Panc1 (cell line): ENCODE data around the gene AKAP5. TPM values are rescaled to one million over a fixed set of nuclear protein-coding genes. Genes with fewer than 3 reads are reported as not detected.

Source experiments
- ATAC-seq: fragments of 200-7000 bp; cut with Tn5 transposase; 2 replicates; pipeline ENCODE4 v1.9.1; 2020; ENCODE audit warnings: mild to moderate bottlenecking, moderate library complexity
- BruUV-seq: library from RNA; stranded (reverse); fragments of 400-500 nt; replicated peaks from 2 replicates; lab custom pipeline; 2021; lab: Mats Ljungman, UMichigan
- CTCF ChIA-PET: fragments of 300-600 bp; sonication (Branson Sonifier 250); formaldehyde crosslinking; loops from one replicate; lab custom pipeline; 2022; ENCODE audit warnings: antibody characterized with exemption; lab: Charles Lee
- POLR2A ChIA-PET: fragments of 300-600 bp; sonication (Branson Sonifier 250); formaldehyde crosslinking; loops from one replicate; lab custom pipeline; 2022; ENCODE audit warnings: antibody characterized with exemption; lab: Charles Lee
- DNase-seq: peaks from one replicate; pipeline ENCODE4 v3.0.0-alpha.2; 2010; ENCODE audit warnings: low read depth, low spot score
- H3K27ac ChIP-seq: 2 replicates; pipeline ENCODE4 v1.5.1; 2011; ENCODE audit warnings: mild to moderate bottlenecking, low read length, inconsistent platforms
- H3K27me3 ChIP-seq: fragments of 200-500 bp; sonication (Bioruptor generic); 2 replicates; pipeline ENCODE4 v1.6.0; 2014; ENCODE audit warnings: low read length, inconsistent platforms; ENCODE audit not compliant: control insufficient read depth, insufficient read depth
- H3K36me3 ChIP-seq: fragments of 200-500 bp; sonication (Bioruptor generic); 2 replicates; pipeline ENCODE4 v1.5.1; 2014; ENCODE audit warnings: inconsistent platforms, mild to moderate bottlenecking, low read length, moderate library complexity; ENCODE audit not compliant: control insufficient read depth, insufficient read depth
- H3K4me1 ChIP-seq: 2 replicates; pipeline ENCODE4 v1.5.1; 2011; ENCODE audit warnings: inconsistent platforms, mild to moderate bottlenecking, low read length, moderate library complexity; ENCODE audit not compliant: control insufficient read depth, insufficient read depth
- H3K4me3 ChIP-seq, 2 experiments: 2 replicates each; pipeline ENCODE4 v1.5.1; 2011 to 2012; ENCODE audit warnings: low read depth in 2 of 2, low read length in 2 of 2, mild to moderate bottlenecking in 2 of 2, inconsistent platforms in 1 of 2, moderate library complexity in 1 of 2
- H3K9me3 ChIP-seq: fragments of 200-500 bp; sonication (Bioruptor generic); 2 replicates; pipeline ENCODE4 v1.5.1; 2014; ENCODE audit warnings: low read depth, mild to moderate bottlenecking, inconsistent platforms, low read length, moderate library complexity; ENCODE audit not compliant: control insufficient read depth, insufficient read depth
- POLR2AphosphoS5 ChIP-seq: IDR thresholded peaks from 2 replicates; pipeline ENCODE4 v1.6.1; 2012; ENCODE audit warnings: mild to moderate bottlenecking, low read depth, low read length, moderate library complexity
- SIN3A ChIP-seq: IDR thresholded peaks from 2 replicates; pipeline ENCODE4 v1.6.1; 2012; ENCODE audit warnings: low read depth, mild to moderate bottlenecking, low read length, moderate library complexity, borderline replicate concordance; ENCODE audit not compliant: insufficient read depth
- TCF7L2 ChIP-seq: IDR thresholded peaks from 2 replicates; pipeline ENCODE4 v1.6.1; 2011; ENCODE audit warnings: mild to moderate bottlenecking, low read depth, low read length, inconsistent platforms
- in situ Hi-C: cut with HindIII; loops from 2 replicates; pipeline ENCODE4 v1.10.0; 2016; ENCODE audit warnings: low sequenced_read_pairs, low pct_unique_long_range_greater_than_20kb
- intact Hi-C: fragments of 100-400 bp; cut with micrococcal nuclease; formaldehyde crosslinking; loops from one replicate; pipeline ENCODE4 v1.10.0; 2022; ENCODE audit not compliant: unreplicated experiment
- total RNA-seq: library from RNA; stranded (reverse); gene quantifications from one replicate; pipeline ENCODE4 v1.2.1, GENCODE V29; 2021; ENCODE audit not compliant: unreplicated experiment
- TF ChIP-seq, protein P1 (sequence below), 2 experiments: IDR thresholded peaks; 2 replicates each; pipeline ENCODE4 v1.6.1; 2011 to 2012; ENCODE audit warnings: low read depth in 2 of 2, control low read depth in 1 of 2, low read length in 1 of 2, mild to moderate bottlenecking in 1 of 2, moderate library complexity in 1 of 2; ENCODE audit not compliant: insufficient read depth in 1 of 2
- TF ChIP-seq, protein P2 (sequence below): fragments of 450-650 bp; IDR thresholded peaks from 2 replicates; pipeline ENCODE4 v1.5.1; 2017; ENCODE audit warnings: mild to moderate bottlenecking

AKAP5 gene
- total RNA-seq, 1 experiment from 2014 or later, result 0.64 TPM

DNA sequence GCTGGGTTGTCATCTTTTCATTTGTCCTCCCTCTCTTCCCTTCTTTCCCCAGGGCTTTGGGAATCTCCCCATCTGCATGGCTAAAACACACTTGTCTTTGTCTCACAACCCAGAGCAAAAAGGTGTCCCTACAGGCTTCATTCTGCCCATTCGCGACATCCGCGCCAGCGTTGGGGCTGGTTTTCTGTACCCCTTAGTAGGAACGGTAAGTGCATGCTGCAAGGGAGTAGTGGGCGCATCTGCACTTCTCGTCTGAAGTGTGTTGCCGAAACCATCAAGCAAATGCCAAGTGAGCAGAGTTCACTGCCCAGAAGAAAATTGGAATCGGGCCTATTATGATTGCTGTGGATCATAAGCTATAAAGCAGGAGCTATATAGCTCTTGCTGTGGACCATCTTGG lies 10.6 kb upstream of the AKAP5 start:
- Histone ChIP-seq H3K9me3 (no peaks in the 10 kb centered on the region), H3K36me3 (peaks cover 3% of the 10 kb centered on the region), H3K4me3 (no peak overlapping the region), H3K4me1 (no peaks in the 10 kb centered on the region), H3K27me3 (no peaks in the 10 kb centered on the region), H3K27ac (no peak overlapping the region)
- TF ChIP-seq SIN3A (no peak), POLR2AphosphoS5 (no peak), TCF7L2 (no peak)
- TF ChIP-seq, protein P1, sequence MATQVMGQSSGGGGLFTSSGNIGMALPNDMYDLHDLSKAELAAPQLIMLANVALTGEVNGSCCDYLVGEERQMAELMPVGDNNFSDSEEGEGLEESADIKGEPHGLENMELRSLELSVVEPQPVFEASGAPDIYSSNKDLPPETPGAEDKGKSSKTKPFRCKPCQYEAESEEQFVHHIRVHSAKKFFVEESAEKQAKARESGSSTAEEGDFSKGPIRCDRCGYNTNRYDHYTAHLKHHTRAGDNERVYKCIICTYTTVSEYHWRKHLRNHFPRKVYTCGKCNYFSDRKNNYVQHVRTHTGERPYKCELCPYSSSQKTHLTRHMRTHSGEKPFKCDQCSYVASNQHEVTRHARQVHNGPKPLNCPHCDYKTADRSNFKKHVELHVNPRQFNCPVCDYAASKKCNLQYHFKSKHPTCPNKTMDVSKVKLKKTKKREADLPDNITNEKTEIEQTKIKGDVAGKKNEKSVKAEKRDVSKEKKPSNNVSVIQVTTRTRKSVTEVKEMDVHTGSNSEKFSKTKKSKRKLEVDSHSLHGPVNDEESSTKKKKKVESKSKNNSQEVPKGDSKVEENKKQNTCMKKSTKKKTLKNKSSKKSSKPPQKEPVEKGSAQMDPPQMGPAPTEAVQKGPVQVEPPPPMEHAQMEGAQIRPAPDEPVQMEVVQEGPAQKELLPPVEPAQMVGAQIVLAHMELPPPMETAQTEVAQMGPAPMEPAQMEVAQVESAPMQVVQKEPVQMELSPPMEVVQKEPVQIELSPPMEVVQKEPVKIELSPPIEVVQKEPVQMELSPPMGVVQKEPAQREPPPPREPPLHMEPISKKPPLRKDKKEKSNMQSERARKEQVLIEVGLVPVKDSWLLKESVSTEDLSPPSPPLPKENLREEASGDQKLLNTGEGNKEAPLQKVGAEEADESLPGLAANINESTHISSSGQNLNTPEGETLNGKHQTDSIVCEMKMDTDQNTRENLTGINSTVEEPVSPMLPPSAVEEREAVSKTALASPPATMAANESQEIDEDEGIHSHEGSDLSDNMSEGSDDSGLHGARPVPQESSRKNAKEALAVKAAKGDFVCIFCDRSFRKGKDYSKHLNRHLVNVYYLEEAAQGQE (IDR thresholded peaks at IDR 0.05; ENCODE audit: insufficient read depth in 1 of 2, low read depth in 2 of 2, low read length in 1 of 2), result no peak
- TF ChIP-seq, protein P2, sequence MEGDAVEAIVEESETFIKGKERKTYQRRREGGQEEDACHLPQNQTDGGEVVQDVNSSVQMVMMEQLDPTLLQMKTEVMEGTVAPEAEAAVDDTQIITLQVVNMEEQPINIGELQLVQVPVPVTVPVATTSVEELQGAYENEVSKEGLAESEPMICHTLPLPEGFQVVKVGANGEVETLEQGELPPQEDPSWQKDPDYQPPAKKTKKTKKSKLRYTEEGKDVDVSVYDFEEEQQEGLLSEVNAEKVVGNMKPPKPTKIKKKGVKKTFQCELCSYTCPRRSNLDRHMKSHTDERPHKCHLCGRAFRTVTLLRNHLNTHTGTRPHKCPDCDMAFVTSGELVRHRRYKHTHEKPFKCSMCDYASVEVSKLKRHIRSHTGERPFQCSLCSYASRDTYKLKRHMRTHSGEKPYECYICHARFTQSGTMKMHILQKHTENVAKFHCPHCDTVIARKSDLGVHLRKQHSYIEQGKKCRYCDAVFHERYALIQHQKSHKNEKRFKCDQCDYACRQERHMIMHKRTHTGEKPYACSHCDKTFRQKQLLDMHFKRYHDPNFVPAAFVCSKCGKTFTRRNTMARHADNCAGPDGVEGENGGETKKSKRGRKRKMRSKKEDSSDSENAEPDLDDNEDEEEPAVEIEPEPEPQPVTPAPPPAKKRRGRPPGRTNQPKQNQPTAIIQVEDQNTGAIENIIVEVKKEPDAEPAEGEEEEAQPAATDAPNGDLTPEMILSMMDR, result no peak
- in situ Hi-C loops (no loop called here), intact Hi-C loops (no loop called here)
- BruUV-seq, result no TSS peak
- ATAC-seq (no peak), DNase-seq (no peak)
- ChIA-PET POLR2A (no interaction called here), CTCF (no interaction called here)

DNA sequence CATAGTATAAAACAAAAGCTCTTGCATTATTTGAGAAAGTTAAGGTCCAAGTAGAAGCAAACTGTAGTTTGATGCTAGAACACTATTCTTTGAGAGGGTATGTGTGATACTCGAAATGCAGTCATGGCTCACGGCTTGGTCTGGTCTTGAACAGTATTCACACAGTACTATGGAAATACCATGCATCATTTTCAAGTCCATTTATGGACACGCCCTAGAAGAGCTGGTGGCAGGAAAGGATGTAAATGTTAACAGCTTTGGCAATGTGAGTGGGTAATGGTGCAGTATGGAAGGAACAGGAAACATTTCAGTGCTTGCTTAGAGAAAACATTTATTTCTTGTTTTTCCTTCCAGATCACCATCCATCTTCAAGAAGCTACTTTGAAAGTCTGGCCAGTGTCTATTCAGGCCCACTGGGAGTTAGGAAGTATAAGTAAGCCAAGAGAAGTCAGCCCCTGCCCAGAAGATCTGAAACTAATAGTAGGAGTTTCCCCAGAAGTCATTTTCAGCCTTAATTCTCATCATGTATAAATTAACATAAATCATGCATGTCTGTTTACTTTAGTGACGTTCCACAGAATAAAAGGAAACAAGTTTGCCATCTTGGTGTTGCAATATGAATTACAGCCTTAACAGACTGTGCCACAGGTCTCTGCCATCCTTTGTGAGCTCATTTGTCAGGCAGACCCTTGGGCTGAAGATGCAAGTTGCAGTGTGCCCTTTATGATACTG lies 5.7 kb upstream of the AKAP5 start:
- Histone ChIP-seq H3K4me3 (no peak overlapping the region), H3K36me3 (no peaks in the 10 kb centered on the region; the same call in none of the 2 replicates), H3K27me3 (no peaks in the 10 kb centered on the region), H3K4me1 (no peaks in the 10 kb centered on the region; the same call in 1 of the 2 replicates), H3K27ac (no peak overlapping the region), H3K9me3 (no peaks in the 10 kb centered on the region)
- ChIA-PET CTCF (no interaction called here), POLR2A (no interaction called here)
- intact Hi-C loops, result no loop called here
- in situ Hi-C loops, result no loop called here
- DNase-seq, result no peak
- BruUV-seq, result no TSS peak
- ATAC-seq, result no peak
- TF ChIP-seq, protein P1 (IDR thresholded peaks at IDR 0.05; ENCODE audit: insufficient read depth in 1 of 2, low read depth in 2 of 2, low read length in 1 of 2), result no peak
- TF ChIP-seq TCF7L2 (no peak), SIN3A (no peak), POLR2AphosphoS5 (no peak)
- TF ChIP-seq, protein P2, result no peak
